HFF-Myc (cell line): ENCODE measurements around the gene HMG20B.

Source experiments
- DNase-seq: peaks from one replicate; pipeline ENCODE4 v3.0.0-alpha.2; 2011; ENCODE audit warnings: low read depth; ENCODE audit errors: extremely low read depth
- H3K4me3 ChIP-seq: replicated peaks from 2 replicates; pipeline ENCODE4 v1.5.1; 2011; ENCODE audit warnings: low read depth, mild to moderate bottlenecking, control low read depth, low read length
- CTCF ChIP-seq: IDR thresholded peaks from 2 replicates; pipeline ENCODE4 v1.5.1; 2012; ENCODE audit warnings: mild to moderate bottlenecking, low read depth, low read length, control low read depth; ENCODE audit errors: missing control alignments

Gene HMG20B

GRCh38 chr19:3544058-3544376, 28.7 kb upstream of the HMG20B start:
- H3K4me3 ChIP-seq: no peak overlapping the region
- no peak for DNase-seq
- no peak for TF ChIP-seq CTCF

- TF ChIP-seq CTCF: peak; percentile 91
- no peak overlapping the region for H3K4me3 ChIP-seq
- DNase-seq: no peak
Measured at GRCh38 chr19:3544742-3545668, 27.7 kb upstream of the HMG20B start.

- no peak overlapping the region for H3K4me3 ChIP-seq
- no peak for DNase-seq
- TF ChIP-seq CTCF: no peak
Measured at GRCh38 chr19:3545669-3546034, 27.1 kb upstream of the HMG20B start.

- H3K4me3 ChIP-seq: no peak overlapping the region
- TF ChIP-seq CTCF: no peak
- DNase-seq: no peak
Measured at GRCh38 chr19:3546119-3546518, 26.6 kb upstream of the HMG20B start.

- no peak overlapping the region for H3K4me3 ChIP-seq
- DNase-seq: no peak
- peak; percentile 70 for TF ChIP-seq CTCF
Measured at GRCh38 chr19:3547301-3547731, 25.4 kb upstream of the HMG20B start.

- no peak for TF ChIP-seq CTCF
- DNase-seq: no peak
- H3K4me3 ChIP-seq: no peak overlapping the region
Measured at GRCh38 chr19:3547767-3548282, 24.9 kb upstream of the HMG20B start.
